Measurements from ENCODE around the gene HUS1B.
A peak's percentile ranks its signal among the peaks of the same experiment; 100 is the strongest.

HUS1B gene

GRCh38 chr6:620950-621349 lies 36.0 kb downstream of the HUS1B start:
- no peak for DNase-seq

GRCh38 chr6:620166-620565 lies 36.7 kb downstream of the HUS1B start:
- no peak for DNase-seq

DNA sequence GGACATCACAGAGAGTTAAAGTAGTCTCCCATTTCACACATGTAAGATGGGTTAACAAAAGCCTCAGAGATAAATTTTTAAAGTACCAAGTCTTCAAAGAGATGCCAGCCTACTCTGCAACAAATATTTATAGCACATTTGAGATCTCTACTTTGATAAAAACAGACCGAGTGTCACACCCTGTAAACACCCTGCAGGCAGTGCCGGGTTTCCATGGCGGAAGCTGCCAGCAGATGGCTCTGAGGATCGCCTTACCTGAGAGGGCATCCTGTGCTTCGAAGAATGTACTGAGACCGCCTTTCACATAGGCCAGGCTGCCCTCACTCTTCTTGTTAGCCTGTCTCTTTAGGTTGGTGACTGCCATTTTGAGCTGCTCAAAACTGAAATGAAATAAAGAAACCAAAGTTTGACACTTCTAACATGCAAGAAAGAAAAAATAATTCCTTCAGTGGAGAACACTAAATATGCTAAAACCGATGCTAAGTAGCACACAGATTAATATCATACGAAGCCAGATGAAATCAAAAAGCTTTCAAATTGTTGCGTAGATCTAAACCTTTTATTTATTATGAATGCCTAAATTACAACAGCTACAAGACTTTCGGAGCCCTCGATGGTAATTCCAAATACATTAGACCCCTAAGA lies 39.3 kb downstream of the HUS1B start:
- peak; percentile 21 for DNase-seq

GRCh38 chr6:613981-614380 lies 42.9 kb downstream of the HUS1B start:
- no peak for DNase-seq

DNA sequence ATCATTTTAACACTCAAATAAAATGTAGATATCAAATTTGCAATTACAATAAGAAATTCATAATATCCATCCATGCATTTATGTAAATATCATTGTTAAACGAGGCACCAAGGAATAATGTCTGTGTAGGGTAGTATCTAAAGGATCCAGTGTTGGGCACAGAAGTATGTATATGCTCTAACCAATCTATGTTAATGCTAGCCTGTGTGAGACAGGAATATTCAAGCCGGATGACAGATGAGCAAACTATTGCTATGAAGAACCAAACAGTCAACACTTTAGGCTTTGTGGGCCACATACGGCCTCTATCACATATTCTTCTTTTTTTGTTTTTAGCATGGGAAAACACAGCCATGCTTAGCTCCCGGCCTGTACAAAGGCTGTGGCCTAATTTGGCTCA lies 45.0 kb downstream of the HUS1B start:
- no peak for DNase-seq

DNA sequence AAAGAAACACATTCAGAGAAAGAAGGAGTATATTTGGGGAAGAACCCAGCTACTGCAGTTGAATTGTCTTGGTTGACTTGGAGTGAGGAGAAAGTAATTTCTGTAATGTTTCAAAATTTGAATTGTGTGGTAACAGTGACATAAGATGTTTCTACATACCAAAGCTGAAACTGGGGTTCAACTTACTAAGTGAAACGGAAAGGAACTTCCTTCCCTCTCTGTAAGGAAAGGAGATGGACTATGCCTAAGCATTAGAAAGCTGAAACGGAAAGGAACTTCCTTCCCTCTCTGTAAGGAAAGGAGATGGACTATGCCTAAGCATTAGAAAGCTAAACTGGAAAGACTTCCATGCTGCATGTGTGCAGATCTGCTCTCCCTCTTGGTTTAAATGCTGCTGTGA lies 46.0 kb downstream of the HUS1B start:
- DNase-seq = no peak

GRCh38 chr6:609905-610304 lies 47.0 kb downstream of the HUS1B start:
- no peak for DNase-seq

GRCh38 chr6:606829-607379 lies 50.0 kb downstream of the HUS1B start:
- no peak for DNase-seq
